ENCODE results near the gene ZFAND2A.
"Not testable (repeated sequence)": the region's sequence is repeated elsewhere in the genome, so short reads cannot be mapped to it uniquely, and the experiment has no call there.

The ZFAND2A gene

DNA sequence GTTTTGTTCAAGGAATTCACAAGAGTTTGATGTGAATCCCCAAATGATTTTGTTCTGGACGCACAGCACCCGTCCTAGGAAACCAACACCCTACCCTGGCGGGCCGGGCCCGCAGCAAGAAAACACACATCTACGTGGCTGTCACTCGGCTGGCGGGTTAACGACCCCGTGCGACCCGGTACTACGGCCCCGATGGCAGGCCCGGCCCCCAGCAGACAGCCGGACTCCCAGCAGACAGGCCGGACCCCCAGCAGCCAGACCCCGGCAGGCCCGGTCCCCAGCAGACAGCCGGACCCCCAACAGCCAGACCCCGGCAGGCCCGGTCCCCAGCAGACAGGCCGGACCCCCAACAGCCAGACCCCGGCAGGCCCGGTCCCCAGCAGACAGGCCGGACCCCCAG, 765 bp downstream of the ZFAND2A start:
- H3K27ac ChIP-seq (ENCODE audit: low read depth, low read length, severe bottlenecking); H3K9me3 ChIP-seq (ENCODE audit: control insufficient read depth, low read length): not testable (repeated sequence)
- peaks cover 24% of the 10 kb centered on the region for H3K4me1 ChIP-seq (ENCODE audit: control insufficient read depth, insufficient read depth, low read length, poor library complexity, severe bottlenecking)
- peaks cover 35% of the 10 kb centered on the region for H3K36me3 ChIP-seq (ENCODE audit: control insufficient read depth, insufficient read depth, low read length)
- H3K4me3 ChIP-seq (ENCODE audit: extremely low read depth, insufficient read depth, low read length, poor library complexity, severe bottlenecking) = peak overlapping the region; percentile 94
- WGBS, 2 experiments (ENCODE audit: insufficient coverage in 2 of 2) = 12 to 13% methylated on average over 16 of the region's 26 CpGs

GRCh38 chr7:1158203-1159126, 1.5 kb downstream of the ZFAND2A start:
- peaks cover 24% of the 10 kb centered on the region for H3K4me1 ChIP-seq (ENCODE audit: control insufficient read depth, insufficient read depth, low read length, poor library complexity, severe bottlenecking)
- H3K27ac ChIP-seq (ENCODE audit: low read depth, low read length, severe bottlenecking) = no peak overlapping the region
- H3K36me3 ChIP-seq (ENCODE audit: control insufficient read depth, insufficient read depth, low read length) = peaks cover 43% of the 10 kb centered on the region
- H3K9me3 ChIP-seq (ENCODE audit: control insufficient read depth, low read length) = no peaks in the 10 kb centered on the region
- peak overlapping the region; percentile 94 for H3K4me3 ChIP-seq (ENCODE audit: extremely low read depth, insufficient read depth, low read length, poor library complexity, severe bottlenecking)
- 75 to 78% methylated on average over 24 of the region's 25 CpGs for WGBS, 2 experiments (ENCODE audit: insufficient coverage in 2 of 2)

GRCh38 chr7:1156782-1157535, 3.0 kb downstream of the ZFAND2A start:
- WGBS, 2 experiments (ENCODE audit: insufficient coverage in 2 of 2) = 73 to 81% methylated on average over 5 to 10 of the region's 10 CpGs
- Histone ChIP-seq H3K4me3 (ENCODE audit: extremely low read depth, insufficient read depth, low read length, poor library complexity, severe bottlenecking) (no peak overlapping the region), H3K4me1 (ENCODE audit: control insufficient read depth, insufficient read depth, low read length, poor library complexity, severe bottlenecking) (peaks cover 24% of the 10 kb centered on the region), H3K27ac (ENCODE audit: low read depth, low read length, severe bottlenecking) (no peak overlapping the region), H3K36me3 (ENCODE audit: control insufficient read depth, insufficient read depth, low read length) (peaks cover 58% of the 10 kb centered on the region), H3K9me3 (ENCODE audit: control insufficient read depth, low read length) (no peaks in the 10 kb centered on the region)

GRCh38 chr7:1155818-1156781, 3.9 kb downstream of the ZFAND2A start:
- not testable (repeated sequence) for H3K27ac ChIP-seq (ENCODE audit: low read depth, low read length, severe bottlenecking); H3K9me3 ChIP-seq (ENCODE audit: control insufficient read depth, low read length); H3K4me3 ChIP-seq (ENCODE audit: extremely low read depth, insufficient read depth, low read length, poor library complexity, severe bottlenecking)
- Histone ChIP-seq H3K36me3 (ENCODE audit: control insufficient read depth, insufficient read depth, low read length) (peaks cover 67% of the 10 kb centered on the region), H3K4me1 (ENCODE audit: control insufficient read depth, insufficient read depth, low read length, poor library complexity, severe bottlenecking) (peaks cover 22% of the 10 kb centered on the region)
- WGBS, 2 experiments (ENCODE audit: insufficient coverage in 2 of 2) = 95% methylated on average over 18 to 19 of the region's 33 CpGs

DNA sequence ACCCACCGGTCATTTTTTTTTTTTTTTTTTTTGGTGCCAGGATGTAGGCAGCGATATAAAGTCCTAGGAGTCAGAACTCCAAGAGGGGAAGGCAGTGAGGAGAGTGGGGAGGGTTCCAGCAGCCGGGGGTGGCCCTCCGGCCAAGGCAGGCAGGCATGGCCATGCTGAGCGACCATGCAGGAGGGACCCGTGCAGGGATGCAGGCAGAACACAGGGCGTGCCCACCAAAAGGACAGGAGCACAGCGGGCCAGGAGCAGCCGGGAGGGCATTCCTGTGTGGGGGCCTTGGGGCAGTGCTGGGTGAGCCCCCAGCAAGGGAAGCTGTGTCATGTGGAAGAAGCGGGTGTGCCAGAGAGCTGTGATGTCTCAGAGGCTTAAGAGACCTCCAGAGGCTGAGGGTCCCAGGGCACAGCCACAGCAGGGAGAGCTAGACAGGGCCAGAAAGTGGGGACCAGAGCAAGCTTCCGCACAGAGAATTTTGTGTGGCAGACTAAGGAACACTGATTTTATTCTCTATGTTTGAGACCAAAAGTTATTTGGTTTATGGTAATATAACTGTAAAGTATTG, 5.7 kb downstream of the ZFAND2A start:
- H3K4me1 ChIP-seq (ENCODE audit: control insufficient read depth, insufficient read depth, low read length, poor library complexity, severe bottlenecking) = peaks cover 18% of the 10 kb centered on the region
- 97 to 100% methylated on average over 10 of the region's 11 CpGs for WGBS, 2 experiments (ENCODE audit: insufficient coverage in 2 of 2)

GRCh38 chr7:1152492-1152891, 7.5 kb downstream of the ZFAND2A start:
- peaks cover 9% of the 10 kb centered on the region for H3K4me1 ChIP-seq (ENCODE audit: control insufficient read depth, insufficient read depth, low read length, poor library complexity, severe bottlenecking)
- peaks cover 76% of the 10 kb centered on the region for H3K36me3 ChIP-seq (ENCODE audit: control insufficient read depth, insufficient read depth, low read length)
- H3K27ac ChIP-seq (ENCODE audit: low read depth, low read length, severe bottlenecking) = no peak overlapping the region
- H3K9me3 ChIP-seq (ENCODE audit: control insufficient read depth, low read length) = no peaks in the 10 kb centered on the region
- H3K4me3 ChIP-seq (ENCODE audit: extremely low read depth, insufficient read depth, low read length, poor library complexity, severe bottlenecking) = no peak overlapping the region
- WGBS, 2 experiments (ENCODE audit: insufficient coverage in 2 of 2) = 94 to 96% methylated on average over 15 of the region's 15 CpGs

More for the DNA sequence above, 5.7 kb downstream of the ZFAND2A start:
- Histone ChIP-seq H3K9me3 (ENCODE audit: control insufficient read depth, low read length) (no peaks in the 10 kb centered on the region), H3K27ac (ENCODE audit: low read depth, low read length, severe bottlenecking) (no peak overlapping the region), H3K36me3 (ENCODE audit: control insufficient read depth, insufficient read depth, low read length) (peaks cover 81% of the 10 kb centered on the region), H3K4me3 (ENCODE audit: extremely low read depth, insufficient read depth, low read length, poor library complexity, severe bottlenecking) (no peak overlapping the region)

- Histone ChIP-seq H3K4me3 (ENCODE audit: extremely low read depth, insufficient read depth, low read length, poor library complexity, severe bottlenecking) (no peak overlapping the region), H3K36me3 (ENCODE audit: control insufficient read depth, insufficient read depth, low read length) (peaks cover 71% of the 10 kb centered on the region), H3K4me1 (ENCODE audit: control insufficient read depth, insufficient read depth, low read length, poor library complexity, severe bottlenecking) (peaks cover 6% of the 10 kb centered on the region), H3K9me3 (ENCODE audit: control insufficient read depth, low read length) (no peaks in the 10 kb centered on the region), H3K27ac (ENCODE audit: low read depth, low read length, severe bottlenecking) (no peak overlapping the region)
- WGBS, 2 experiments (ENCODE audit: insufficient coverage in 2 of 2) = 97 to 99% methylated on average over 17 to 18 of the region's 20 CpGs
These were observed 8.2 kb downstream of the ZFAND2A start for GRCh38 chr7:1151653-1152425.

GRCh38 chr7:1151156-1151555, 8.8 kb downstream of the ZFAND2A start:
- Histone ChIP-seq H3K9me3 (ENCODE audit: control insufficient read depth, low read length) (no peaks in the 10 kb centered on the region), H3K4me1 (ENCODE audit: control insufficient read depth, insufficient read depth, low read length, poor library complexity, severe bottlenecking) (no peaks in the 10 kb centered on the region), H3K4me3 (ENCODE audit: extremely low read depth, insufficient read depth, low read length, poor library complexity, severe bottlenecking) (no peak overlapping the region), H3K36me3 (ENCODE audit: control insufficient read depth, insufficient read depth, low read length) (peaks cover 66% of the 10 kb centered on the region), H3K27ac (ENCODE audit: low read depth, low read length, severe bottlenecking) (no peak overlapping the region)
- WGBS, 2 experiments (ENCODE audit: insufficient coverage in 2 of 2) = 93 to 98% methylated on average over 10 of the region's 13 CpGs

DNA sequence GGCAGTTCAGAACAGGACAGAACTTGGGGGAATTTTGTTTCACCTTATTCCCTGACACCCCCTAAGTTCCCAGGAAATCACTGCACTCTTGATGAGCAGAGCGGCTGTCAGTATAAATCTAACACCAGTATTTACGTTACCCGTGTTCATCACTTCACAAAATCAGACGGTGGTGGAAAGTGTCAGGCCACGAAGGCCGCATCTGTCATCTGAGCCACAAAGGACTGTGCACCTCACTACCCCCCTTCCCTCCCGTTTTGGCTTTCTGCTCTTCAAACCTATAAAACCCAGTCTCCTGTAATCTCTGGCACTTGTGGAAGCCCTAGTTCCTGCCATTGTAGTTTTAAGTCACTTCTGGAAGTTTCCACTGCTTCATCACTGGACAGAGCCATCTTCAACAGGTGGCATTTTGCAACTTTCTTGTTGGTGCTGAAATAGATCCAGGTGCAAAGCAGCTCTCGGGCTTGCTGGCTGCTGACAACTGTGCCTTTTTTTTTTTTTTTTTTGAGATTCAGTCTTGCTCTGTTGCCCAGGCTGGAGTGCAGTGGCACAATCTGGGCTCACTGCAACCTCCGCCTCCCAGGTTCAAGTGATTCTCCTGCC, 9.5 kb downstream of the ZFAND2A start:
- Histone ChIP-seq H3K36me3 (ENCODE audit: control insufficient read depth, insufficient read depth, low read length) (peaks cover 61% of the 10 kb centered on the region), H3K4me3 (ENCODE audit: extremely low read depth, insufficient read depth, low read length, poor library complexity, severe bottlenecking) (no peak overlapping the region), H3K27ac (ENCODE audit: low read depth, low read length, severe bottlenecking) (no peak overlapping the region), H3K9me3 (ENCODE audit: control insufficient read depth, low read length) (no peaks in the 10 kb centered on the region), H3K4me1 (ENCODE audit: control insufficient read depth, insufficient read depth, low read length, poor library complexity, severe bottlenecking) (no peaks in the 10 kb centered on the region)
- 89 to 95% methylated on average over 8 to 9 of the region's 9 CpGs for WGBS, 2 experiments (ENCODE audit: insufficient coverage in 2 of 2)

Measured in mesodermal cell (in vitro differentiated cells).